Brain microvascular endothelial cell (primary cell): ENCODE data around the gene ASIC3.
A peak's percentile ranks its signal among the peaks of the same experiment; 100 is the strongest.

Experiments used
- DNase-seq: peaks from one replicate; pipeline ENCODE4 v3.0.0-alpha.2; 2020
- H3K27ac ChIP-seq: fragments of 250-450 bp; sonication (Bioruptor Pico); 2 replicates; pipeline ENCODE4 v1.5.1; 2020; ENCODE audit warnings: mild to moderate bottlenecking, moderate library complexity
- H3K27me3 ChIP-seq: fragments of 250-450 bp; sonication (Bioruptor Pico); replicated peaks from 2 replicates; pipeline ENCODE4 v1.5.1; 2020; ENCODE audit warnings: mild to moderate bottlenecking
- H3K36me3 ChIP-seq: fragments of 250-450 bp; sonication (Bioruptor Pico); replicated peaks from 2 replicates; pipeline ENCODE4 v1.5.1; 2020; ENCODE audit warnings: mild to moderate bottlenecking
- H3K4me3 ChIP-seq: 2 replicates; pipeline ENCODE4 v1.5.1; 2011; ENCODE audit warnings: low read depth, mild to moderate bottlenecking, control low read depth, low read length, moderate library complexity
- CTCF ChIP-seq: IDR thresholded peaks from 2 replicates; pipeline ENCODE4 v1.5.1; 2011; ENCODE audit warnings: low read depth, mild to moderate bottlenecking, moderate library complexity, low read length, control low read depth, inconsistent platforms; ENCODE audit errors: missing control alignments
- in situ Hi-C: cut with HindIII; loops from 2 replicates; pipeline ENCODE4 v1.10.0; 2017; ENCODE audit warnings: low sequenced_read_pairs, low pct_ligation_motif_present

The ASIC3 gene

GRCh38 chr7:151064454-151064853 lies 16.1 kb downstream of the ASIC3 start:
- Histone ChIP-seq H3K27ac (no peak overlapping the region), H3K4me3 (no peak overlapping the region), H3K27me3 (no peaks in the 10 kb centered on the region), H3K36me3 (peaks cover 49% of the 10 kb centered on the region)
- in situ Hi-C loops, result no loop called here
- DNase-seq, result no peak
- no peak for TF ChIP-seq CTCF

- Histone ChIP-seq H3K27me3 (no peaks in the 10 kb centered on the region), H3K36me3 (peaks cover 55% of the 10 kb centered on the region), H3K4me3 (no peak overlapping the region), H3K27ac (no peak overlapping the region)
- no peak for DNase-seq
- no peak for TF ChIP-seq CTCF
- in situ Hi-C loops, result no loop called here
These were observed 16.7 kb downstream of the ASIC3 start for GRCh38 chr7:151064993-151065392.

- H3K4me3 ChIP-seq, result no peak overlapping the region
- no peak overlapping the region for H3K27ac ChIP-seq
- no peak for DNase-seq
- TF ChIP-seq CTCF, result no peak
- peaks cover 60% of the 10 kb centered on the region for H3K36me3 ChIP-seq
- in situ Hi-C loops, result no loop called here
- no peaks in the 10 kb centered on the region for H3K27me3 ChIP-seq
These were observed 17.2 kb downstream of the ASIC3 start for GRCh38 chr7:151065516-151065915.

GRCh38 chr7:151066273-151066974 lies 18.1 kb downstream of the ASIC3 start:
- no peak overlapping the region for H3K4me3 ChIP-seq
- no peak for DNase-seq
- H3K27me3 ChIP-seq, result no peaks in the 10 kb centered on the region
- peaks cover 69% of the 10 kb centered on the region for H3K36me3 ChIP-seq
- TF ChIP-seq CTCF, result no peak
- H3K27ac ChIP-seq, result no peak overlapping the region
- in situ Hi-C loops, result no loop called here

GRCh38 chr7:151068069-151068773 lies 19.9 kb downstream of the ASIC3 start:
- in situ Hi-C loops, result no loop called here

More at GRCh38 chr7:151068069-151068773, 19.9 kb downstream of the ASIC3 start:
- Histone ChIP-seq H3K4me3 (no peak overlapping the region), H3K27ac (peak overlapping the region; percentile 51), H3K36me3 (peaks cover 81% of the 10 kb centered on the region), H3K27me3 (no peaks in the 10 kb centered on the region)
- TF ChIP-seq CTCF, result no peak
- DNase-seq, result peak; percentile 79
